Activated CD8-positive, alpha-beta T cell treated with anti-CD3 and anti-CD28 coated beads for 36 hours (primary cell): ENCODE data around the gene TAOK2. TPM values are rescaled to one million over a fixed set of nuclear protein-coding genes. Genes with fewer than 3 reads are reported as not detected.

ENCODE experiments used
- ATAC-seq: fragments of 200-7000 bp; cut with Tn5 transposase; one replicate; pipeline ENCODE4 v1.10.0; 2021; ENCODE audit warnings: mild to moderate bottlenecking, moderate library complexity
- CTCF ChIA-PET: fragments of 350-600 bp; sonication (Branson Sonifier 250); formaldehyde crosslinking; loops from one replicate; lab custom pipeline; 2021; ENCODE audit warnings: antibody characterized with exemption; lab: Charles Lee
- POLR2A ChIA-PET: fragments of 350-600 bp; sonication (Branson Sonifier 250); formaldehyde crosslinking; loops from one replicate; lab custom pipeline; 2021; ENCODE audit warnings: antibody characterized with exemption; lab: Charles Lee
- DNase-seq: peaks from one replicate; pipeline ENCODE4 v3.0.0-alpha.2; 2020
- H3K27ac Mint-ChIP-seq: one replicate; pipeline ENCODE4 v1.8.0; 2021; ENCODE audit warnings: mild to moderate bottlenecking, mixed read lengths
- H3K27me3 Mint-ChIP-seq: one replicate; pipeline ENCODE4 v1.8.0; 2021; ENCODE audit warnings: mixed read lengths
- H3K36me3 Mint-ChIP-seq: one replicate; pipeline ENCODE4 v1.8.0; 2021; ENCODE audit warnings: low read depth, mixed read lengths
- H3K4me1 Mint-ChIP-seq: one replicate; pipeline ENCODE4 v1.8.0; 2021; ENCODE audit warnings: low read depth, mixed read lengths
- H3K4me3 Mint-ChIP-seq: one replicate; pipeline ENCODE4 v1.8.0; 2021; ENCODE audit warnings: mild to moderate bottlenecking, moderate library complexity, mixed read lengths
- H3K9me3 Mint-ChIP-seq: one replicate; pipeline ENCODE4 v1.8.0; 2021; ENCODE audit warnings: mixed read lengths
- CTCF ChIP-seq: fragments of 200-600 bp; IDR thresholded peaks from one replicate; pipeline ENCODE4 v1.8.0; 2022; ENCODE audit warnings: antibody characterized with exemption, mild to moderate bottlenecking
- intact Hi-C: fragments of 100-400 bp; cut with micrococcal nuclease; formaldehyde crosslinking; loops from one replicate; pipeline ENCODE4 v1.10.0; 2022
- total RNA-seq, 2 experiments: library from RNA; stranded (reverse); gene quantifications; one replicate each; pipeline ENCODE4 v1.2.3, GENCODE V29; 2021

Gene TAOK2
- total RNA-seq, 2 experiments from 2014 or later, result 25.0 to 25.9 TPM

GRCh38 chr16:29968205-29968604, 5.5 kb upstream of the TAOK2 start:
- H3K27me3 Mint-ChIP-seq, result no peaks in the 10 kb centered on the region
- ChIA-PET CTCF (no interaction called here), POLR2A (no interaction called here)
- intact Hi-C loops, result no loop called here
- peaks cover 5% of the 10 kb centered on the region for H3K9me3 Mint-ChIP-seq
- H3K36me3 Mint-ChIP-seq, result peaks cover 21% of the 10 kb centered on the region
- H3K4me3 Mint-ChIP-seq, result no peak overlapping the region
- H3K27ac Mint-ChIP-seq, result no peak overlapping the region
- peaks cover 10% of the 10 kb centered on the region for H3K4me1 Mint-ChIP-seq
- ATAC-seq (no peak), DNase-seq (no peak)
- TF ChIP-seq CTCF, result no peak

GRCh38 chr16:29971304-29971703, 2.4 kb upstream of the TAOK2 start:
- POLR2A ChIA-PET, result interaction anchor here (3.9 to 8.9 kb wide), 2 partner anchors 10 to 23 kb away, joined by 19 to 74 read pairs; partner anchors contain the start of genes HIRIP3, INO80E and TMEM219
- Mint-ChIP-seq H3K4me1 (peaks cover 24% of the 10 kb centered on the region), H3K4me3 (no peak overlapping the region), H3K27ac (no peak overlapping the region), H3K27me3 (no peaks in the 10 kb centered on the region), H3K9me3 (peaks cover 6% of the 10 kb centered on the region), H3K36me3 (peaks cover 21% of the 10 kb centered on the region)
- DNase-seq (no peak), ATAC-seq (no peak)
- CTCF ChIA-PET, result interaction anchor here (0.8 kb wide), 1 partner anchor 10 kb away, joined by 3 read pairs; the partner anchor contains the start of gene TMEM219
- intact Hi-C loops, result no loop called here
- TF ChIP-seq CTCF, result no peak

GRCh38 chr16:29972500-29972899, 1.2 kb upstream of the TAOK2 start:
- Mint-ChIP-seq H3K4me3 (no peak overlapping the region), H3K27me3 (no peaks in the 10 kb centered on the region), H3K9me3 (peaks cover 6% of the 10 kb centered on the region), H3K27ac (no peak overlapping the region), H3K36me3 (peaks cover 21% of the 10 kb centered on the region), H3K4me1 (peaks cover 30% of the 10 kb centered on the region)
- no peak for TF ChIP-seq CTCF
- POLR2A ChIA-PET, result interaction anchor here (1.0 to 8.9 kb wide), 6 partner anchors 11 to 165 kb away, joined by 3 to 74 read pairs (median 8); partner anchors contain the start of genes HIRIP3, INO80E, KCTD13 and MAZ
- intact Hi-C loops, result no loop called here
- DNase-seq (no peak), ATAC-seq (no peak)
- CTCF ChIA-PET, result interaction anchor here (1.2 to 2.7 kb wide), 10 partner anchors 11 to 271 kb away, joined by 3 to 20 read pairs (median 6); partner anchors contain the start of genes CDIPT, PAGR1 and TMEM219

GRCh38 chr16:29972992-29973383, 680 bp upstream of the TAOK2 start:
- CTCF ChIA-PET, result interaction anchor here (0.7 to 2.7 kb wide), 15 partner anchors 11 to 272 kb away, joined by 3 to 20 read pairs (median 5); partner anchors contain the start of genes CDIPT, PAGR1, TBX6 and TMEM219
- peaks cover 6% of the 10 kb centered on the region for H3K9me3 Mint-ChIP-seq
- ATAC-seq (no peak), DNase-seq (no peak)
- H3K36me3 Mint-ChIP-seq, result peaks cover 21% of the 10 kb centered on the region
- no peaks in the 10 kb centered on the region for H3K27me3 Mint-ChIP-seq
- H3K27ac Mint-ChIP-seq, result peak overlapping the region; percentile 70
- peaks cover 30% of the 10 kb centered on the region for H3K4me1 Mint-ChIP-seq
- peak overlapping the region; percentile 80 for H3K4me3 Mint-ChIP-seq
- intact Hi-C loops, result no loop called here
- no peak for TF ChIP-seq CTCF
- POLR2A ChIA-PET, result interaction anchor here (0.6 to 8.9 kb wide), 9 partner anchors 10 to 175 kb away, joined by 3 to 74 read pairs (median 4); partner anchors contain the start of genes ALDOA, HIRIP3, INO80E and MAZ
